ENCODE measurements around the gene NAXD. TPM values are rescaled to one million over a fixed set of nuclear protein-coding genes. Genes with fewer than 3 reads are reported as not detected.
"Not testable (repeated sequence)": the region's sequence is repeated elsewhere in the genome, so short reads cannot be mapped to it uniquely, and the experiment has no call there.

NAXD gene
- total and polyA plus RNA-seq, 5 experiments from 2014 or later, result 10.4 to 38.1 (median 26.9) TPM

DNA sequence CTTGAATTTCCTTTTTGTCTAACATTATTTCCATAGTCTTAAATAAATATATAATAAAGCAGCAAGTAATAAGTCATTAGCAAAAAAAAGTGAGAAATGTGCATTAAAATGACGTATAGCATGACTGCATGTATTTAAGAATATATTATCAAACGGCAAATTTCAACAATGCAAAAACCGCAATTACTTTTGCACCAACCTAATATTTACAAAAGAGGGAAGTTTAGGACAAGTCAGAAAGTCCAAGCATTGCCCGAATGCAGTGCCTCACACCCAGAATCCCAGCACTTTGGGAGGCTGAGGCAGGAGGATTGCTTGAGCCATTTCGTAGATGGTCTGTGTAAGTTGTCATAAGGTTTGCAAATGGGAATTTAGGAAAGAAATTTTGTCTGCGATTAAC, 10.2 kb upstream of the NAXD start:
- Mint-ChIP-seq H3K9me3 (peaks cover 0 to 2% (median 0%) of the 10 kb centered on the region in 9 donors), H3K4me1 (no peaks in the 10 kb centered on the region)
- ATAC-seq, result no peak

DNA sequence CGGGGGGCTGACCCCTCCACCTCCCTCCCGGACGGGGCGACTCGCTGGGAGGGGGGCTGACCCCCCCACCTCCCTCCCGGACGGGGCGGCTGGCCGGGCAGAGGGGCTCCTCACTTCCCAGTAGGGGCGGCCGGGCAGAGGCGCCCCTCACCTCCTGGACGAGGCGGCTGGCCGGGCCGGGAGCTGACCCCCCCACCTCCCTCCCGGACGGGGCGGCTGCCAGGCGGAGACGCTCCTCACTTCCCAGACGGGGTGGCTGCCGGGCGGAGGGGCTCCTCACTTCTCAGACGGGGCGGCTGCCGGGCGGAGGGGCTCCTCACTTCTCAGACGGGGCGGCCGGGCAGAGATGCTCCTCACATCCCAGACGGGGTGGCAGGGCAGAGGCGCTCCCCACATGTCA, 9.1 kb upstream of the NAXD start:
- POLR2A ChIA-PET, H3K27ac Mint-ChIP-seq, H3K36me3 Mint-ChIP-seq, ATAC-seq, H3K4me3 Mint-ChIP-seq, H3K9me3 Mint-ChIP-seq, DNase-seq, H3K4me1 Mint-ChIP-seq: not testable (repeated sequence)
- peaks cover 3 to 18% (median 8%) of the 10 kb centered on the region in 5 donors for H3K27me3 Mint-ChIP-seq

More for the DNA sequence above, 10.2 kb upstream of the NAXD start:
- H3K36me3 Mint-ChIP-seq, result peaks cover 0 to 5% (median 0%) of the 10 kb centered on the region in 3 donors
- POLR2A ChIA-PET, result no interaction called here
- H3K27me3 Mint-ChIP-seq, result peaks cover 4 to 18% (median 8%) of the 10 kb centered on the region in 5 donors
- DNase-seq, result no peak
- H3K4me3 Mint-ChIP-seq, result no peak overlapping the region
- no peak overlapping the region for H3K27ac Mint-ChIP-seq

DNA sequence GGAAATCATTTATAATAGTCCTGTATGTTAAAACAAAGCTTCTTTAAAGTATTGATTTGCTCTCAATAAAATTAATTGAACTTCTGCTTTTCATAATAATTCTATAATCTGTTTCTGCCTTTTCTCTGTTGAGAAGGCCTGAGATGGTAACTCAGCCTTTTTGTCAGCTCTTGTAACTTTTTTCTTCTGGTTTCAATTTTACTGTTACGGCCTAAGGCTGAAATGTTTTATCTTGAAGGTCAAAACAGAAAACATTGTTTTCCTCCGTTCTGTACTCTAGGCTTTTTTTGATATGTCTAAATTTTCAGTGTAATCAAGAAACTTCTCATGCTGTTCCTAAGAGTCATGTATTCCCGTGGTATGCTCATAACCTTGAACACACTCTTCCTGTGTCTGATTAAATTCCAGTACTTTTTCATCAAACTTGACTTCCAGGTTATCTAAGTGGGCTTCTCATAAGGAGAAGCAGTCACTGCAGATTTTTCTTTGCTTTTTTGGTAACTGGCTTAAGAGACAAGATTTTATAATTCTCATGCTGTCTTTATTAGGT, 7.6 kb upstream of the NAXD start:
- H3K36me3 Mint-ChIP-seq, result peaks cover 0 to 5% (median 0%) of the 10 kb centered on the region in 3 donors
- H3K27me3 Mint-ChIP-seq, result peaks cover 4 to 12% (median 5%) of the 10 kb centered on the region in 5 donors
- H3K9me3 Mint-ChIP-seq, result peaks cover 0 to 2% (median 0%) of the 10 kb centered on the region in 9 donors
- ATAC-seq, result no peak
- no peak for DNase-seq
- no peak overlapping the region for H3K27ac Mint-ChIP-seq
- POLR2A ChIA-PET, result no interaction called here
- H3K4me3 Mint-ChIP-seq, result no peak overlapping the region
- H3K4me1 Mint-ChIP-seq, result no peaks in the 10 kb centered on the region

DNA sequence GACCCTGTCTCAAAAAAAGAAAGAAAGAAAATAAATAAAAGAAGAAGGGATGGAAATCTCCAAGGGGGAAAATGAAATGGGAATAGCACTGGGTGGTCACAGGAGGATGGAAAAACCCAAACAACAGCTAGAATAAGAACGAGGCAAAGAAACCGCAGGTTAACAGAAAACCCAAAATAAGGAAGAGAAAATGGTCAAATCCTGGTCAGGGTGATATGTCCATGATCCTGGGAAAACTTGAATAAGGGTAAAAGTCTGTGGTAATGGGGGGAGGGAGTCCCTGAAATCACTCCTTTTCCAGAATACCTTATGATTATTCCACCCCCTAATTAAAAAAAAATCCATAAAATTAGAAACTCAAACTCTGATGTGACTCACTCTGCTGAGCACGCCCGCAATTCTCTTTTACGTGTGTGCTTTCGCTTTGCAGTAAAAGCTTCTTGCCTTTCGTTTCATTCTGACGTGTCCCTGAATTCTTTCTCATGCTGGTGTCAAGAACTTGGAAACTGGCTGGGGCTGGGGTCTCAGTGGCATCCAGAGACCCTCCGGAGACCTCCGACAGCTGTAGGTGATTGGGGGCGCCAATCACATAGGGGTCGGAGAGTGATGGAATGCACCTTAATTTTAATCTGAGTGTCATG, 4.3 kb upstream of the NAXD start:
- DNase-seq (no peak), ATAC-seq (no peak)
- Mint-ChIP-seq H3K9me3 (peaks cover 0 to 4% (median 0%) of the 10 kb centered on the region in 9 donors), H3K36me3 (peaks cover 0 to 4% (median 2%) of the 10 kb centered on the region in 3 donors), H3K4me1 (peaks cover 2 to 7% (median 5%) of the 10 kb centered on the region in 4 donors), H3K4me3 (peak overlapping the region in 2 of 10 donors; percentile 7 to 63), H3K27ac (no peak overlapping the region), H3K27me3 (peaks cover 0 to 5% (median 0%) of the 10 kb centered on the region in 5 donors)
- POLR2A ChIA-PET, result no interaction called here

DNA sequence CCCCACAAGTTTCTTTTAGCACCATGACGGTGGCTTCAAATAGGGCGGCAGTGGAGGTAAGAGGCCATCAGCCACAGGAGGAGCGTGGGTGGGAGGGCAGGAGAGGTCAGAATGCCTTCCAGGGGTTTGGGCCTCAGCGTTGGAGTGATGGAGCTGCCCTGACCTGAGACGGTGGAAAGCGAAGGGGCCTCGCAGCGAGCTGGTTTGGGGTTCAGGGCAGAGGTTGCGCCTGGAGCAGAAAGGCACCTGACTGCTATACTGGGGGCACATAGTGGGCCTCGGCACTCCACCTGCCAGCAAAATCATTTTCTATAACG, 382 bp upstream of the NAXD start:
- DNase-seq (no peak), ATAC-seq (no peak)
- peaks cover 0 to 4% (median 0%) of the 10 kb centered on the region in 9 donors for H3K9me3 Mint-ChIP-seq
- peaks cover 0 to 5% (median 0%) of the 10 kb centered on the region in 5 donors for H3K27me3 Mint-ChIP-seq
- H3K4me1 Mint-ChIP-seq, result peaks cover 6 to 38% (median 35%) of the 10 kb centered on the region in 4 donors
- peak overlapping the region; percentile 82 to 97 (median 94) for H3K4me3 Mint-ChIP-seq
- H3K27ac Mint-ChIP-seq, result peak overlapping the region; percentile 89 to 98 (median 95)
- peaks cover 0 to 4% (median 2%) of the 10 kb centered on the region in 3 donors for H3K36me3 Mint-ChIP-seq
- POLR2A ChIA-PET, result interaction anchor here (0.8 to 4.7 kb wide), 5 partner anchors 10 to 300 kb away, joined by 3 to 46 read pairs (median 3); partner anchors contain the start of genes ANKRD10, CARS2 and ING1

DNA sequence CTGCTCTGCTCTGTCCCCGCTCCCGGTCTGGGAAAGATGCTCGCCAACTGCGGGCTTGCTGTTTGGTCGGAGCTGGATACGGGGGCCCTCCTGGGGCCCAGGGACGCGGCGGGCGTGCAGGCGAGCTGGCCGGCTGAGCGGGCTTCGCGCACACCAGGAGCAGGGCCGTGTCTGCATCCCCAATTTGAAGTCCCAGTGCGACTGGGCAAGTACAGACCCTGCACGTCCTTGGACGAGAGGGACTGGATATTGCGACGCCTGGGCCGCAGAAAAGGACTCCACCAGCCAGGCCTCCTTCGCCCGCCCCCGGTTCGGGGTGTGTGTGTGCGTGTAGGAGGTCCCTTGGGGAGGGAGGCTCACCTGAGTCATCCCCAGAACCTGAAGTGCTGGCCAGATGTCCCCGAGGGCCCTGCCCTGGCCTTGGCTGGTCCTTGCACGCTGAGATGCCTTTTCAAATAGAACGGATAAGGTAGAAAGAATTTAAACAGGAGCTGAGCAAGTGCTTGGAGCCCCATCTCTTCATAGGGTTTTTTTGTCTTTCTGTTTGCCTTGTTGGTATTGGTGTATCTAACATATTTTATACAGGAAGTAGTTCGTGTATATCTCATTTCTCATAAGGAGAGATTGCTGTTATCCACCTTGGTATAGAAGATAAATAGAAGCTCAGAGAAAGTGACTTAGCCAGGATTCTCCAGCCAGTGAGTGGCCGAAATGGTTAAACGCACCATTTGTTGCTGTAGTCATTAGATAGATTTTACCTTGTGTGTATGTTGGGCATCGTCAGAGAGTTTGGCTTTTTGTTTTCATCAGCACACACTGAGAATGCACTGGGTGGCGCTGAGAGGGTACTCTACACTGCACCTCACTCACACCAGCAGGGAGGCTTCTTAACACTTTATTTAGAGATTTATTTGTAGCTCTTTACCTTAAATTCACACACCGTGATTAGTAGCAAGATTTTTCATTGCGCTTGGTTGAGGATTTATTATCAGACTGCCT, 1.1 kb downstream of the NAXD start:
- Mint-ChIP-seq H3K4me3 (peak overlapping the region; percentile 82 to 97 (median 92)), H3K27me3 (peaks cover 0 to under 1% (median 0%) of the 10 kb centered on the region in 5 donors), H3K4me1 (peaks cover 6 to 49% (median 41%) of the 10 kb centered on the region in 4 donors), H3K9me3 (peaks cover 0 to 4% (median 0%) of the 10 kb centered on the region in 9 donors), H3K36me3 (peaks cover 0 to 4% (median 2%) of the 10 kb centered on the region in 3 donors), H3K27ac (peak overlapping the region; percentile 47 to 95 (median 82))
- POLR2A ChIA-PET, result interaction anchor here (3.3 to 4.7 kb wide), 2 partner anchors 8 to 97 kb away, joined by 10 to 46 read pairs; partner anchors contain the start of gene ING1
- DNase-seq (peak in 6 of 10 donors; percentile 8 to 28 (median 26)), ATAC-seq (peak; percentile 30 to 37)

DNA sequence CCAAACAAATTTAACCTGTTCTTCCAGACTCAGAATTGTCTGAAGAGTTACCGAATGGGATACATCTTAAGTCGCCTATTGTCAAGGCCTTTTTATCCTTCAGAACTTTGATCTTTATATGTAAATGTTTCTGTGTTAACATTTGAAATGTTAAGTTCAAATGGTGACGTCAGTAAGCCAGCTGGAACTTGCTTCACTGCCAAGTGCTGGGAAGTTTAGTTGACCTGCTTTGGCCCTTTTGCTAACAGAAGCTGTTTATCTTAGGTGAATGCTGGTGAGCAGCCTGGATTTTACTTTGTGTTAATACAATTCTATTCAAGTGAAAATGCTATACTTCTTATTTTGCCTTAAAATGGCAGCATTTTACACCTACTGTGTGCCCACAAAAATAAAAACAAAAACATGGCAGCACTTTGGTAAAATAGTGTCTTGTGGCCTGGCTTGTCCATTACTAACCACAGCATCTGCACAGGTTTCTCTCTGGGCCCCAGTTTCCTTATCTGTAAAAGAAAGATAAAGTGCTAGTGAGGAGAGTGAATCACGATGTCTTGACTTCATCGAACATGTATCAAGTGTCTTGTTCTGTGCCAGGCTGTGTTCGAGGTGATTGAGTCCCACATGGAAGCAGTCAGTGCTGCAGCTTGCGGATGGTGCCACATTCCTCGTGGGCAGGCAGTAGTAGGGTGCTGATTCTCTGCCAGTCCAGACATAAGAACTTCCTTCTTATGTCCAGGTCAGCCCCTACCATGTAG, 2.2 kb downstream of the NAXD start:
- Mint-ChIP-seq H3K4me3 (peak overlapping the region in 7 of 10 donors; percentile 11 to 91 (median 52)), H3K9me3 (peaks cover 0 to 4% (median 0%) of the 10 kb centered on the region in 9 donors), H3K27ac (no peak overlapping the region), H3K27me3 (no peaks in the 10 kb centered on the region), H3K36me3 (peaks cover 2 to 9% (median 4%) of the 10 kb centered on the region in 3 donors), H3K4me1 (peaks cover 6 to 60% (median 48%) of the 10 kb centered on the region in 4 donors)
- POLR2A ChIA-PET, result interaction anchor here (4.7 kb wide), 1 partner anchor 96 kb away, joined by 46 read pairs; the partner anchor contains the start of gene ING1
- no peak for ATAC-seq
- DNase-seq, result no peak

DNA sequence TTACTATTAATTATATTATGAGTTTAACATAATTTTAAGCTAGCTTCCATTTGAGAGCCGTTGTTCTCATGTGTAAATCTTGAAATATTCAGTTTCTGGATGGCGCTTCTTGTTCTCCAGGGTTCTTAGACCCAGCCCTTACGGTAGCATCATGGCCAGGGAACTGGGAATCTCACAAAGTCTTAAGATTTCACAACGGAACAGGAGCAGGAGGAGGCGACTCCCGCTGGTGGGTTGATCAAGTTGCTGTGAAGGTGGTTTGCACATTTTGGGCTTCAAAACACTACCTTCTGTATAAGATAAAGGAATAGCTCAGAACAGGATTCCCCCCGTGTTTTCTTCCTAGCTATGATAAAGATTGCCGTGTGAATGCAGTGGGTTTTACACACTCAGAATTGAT, 2.8 kb downstream of the NAXD start:
- H3K27ac Mint-ChIP-seq, result no peak overlapping the region
- POLR2A ChIA-PET, result interaction anchor here (4.7 kb wide), 1 partner anchor 95 kb away, joined by 46 read pairs; the partner anchor contains the start of gene ING1

DNA sequence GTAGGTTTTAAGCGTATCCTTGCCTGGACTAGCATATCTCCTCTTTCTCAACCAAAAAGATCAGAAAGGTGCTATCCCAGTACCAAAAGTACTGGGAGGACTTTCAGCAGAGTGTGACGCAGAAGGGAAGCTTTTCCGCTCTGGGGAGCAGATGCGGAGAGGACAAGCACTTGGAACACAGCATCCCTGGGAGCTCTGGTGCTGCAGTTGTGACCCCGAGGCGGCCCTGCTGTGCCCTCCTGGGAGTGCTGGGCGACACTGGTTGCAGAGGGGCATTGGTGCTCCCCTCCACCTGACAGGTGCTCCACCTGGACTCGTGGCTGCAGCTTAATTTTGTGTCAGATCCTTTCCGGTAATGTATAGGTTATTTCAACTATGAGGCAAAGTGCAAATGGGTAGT, 3.4 kb downstream of the NAXD start:
- Mint-ChIP-seq H3K36me3 (peaks cover 4 to 22% (median 5%) of the 10 kb centered on the region in 3 donors), H3K4me3 (no peak overlapping the region), H3K4me1 (peaks cover 11 to 68% (median 50%) of the 10 kb centered on the region in 4 donors), H3K9me3 (peaks cover 0 to 1% (median 0%) of the 10 kb centered on the region in 9 donors), H3K27ac (peak overlapping the region in 2 of 10 donors; percentile 13 to 75), H3K27me3 (no peaks in the 10 kb centered on the region)
- ATAC-seq (no peak), DNase-seq (no peak)
- POLR2A ChIA-PET, result interaction anchor here (4.7 kb wide), 1 partner anchor 95 kb away, joined by 46 read pairs; the partner anchor contains the start of gene ING1

More for the DNA sequence above, 2.8 kb downstream of the NAXD start:
- peak overlapping the region in 2 of 10 donors; percentile 14 to 19 for H3K4me3 Mint-ChIP-seq
- peaks cover 0 to 4% (median 0%) of the 10 kb centered on the region in 9 donors for H3K9me3 Mint-ChIP-seq
- ATAC-seq, result no peak
- H3K27me3 Mint-ChIP-seq, result no peaks in the 10 kb centered on the region
- H3K4me1 Mint-ChIP-seq, result peaks cover 11 to 66% (median 50%) of the 10 kb centered on the region in 4 donors
- H3K36me3 Mint-ChIP-seq, result peaks cover 4 to 16% (median 5%) of the 10 kb centered on the region in 3 donors
- no peak for DNase-seq

DNA sequence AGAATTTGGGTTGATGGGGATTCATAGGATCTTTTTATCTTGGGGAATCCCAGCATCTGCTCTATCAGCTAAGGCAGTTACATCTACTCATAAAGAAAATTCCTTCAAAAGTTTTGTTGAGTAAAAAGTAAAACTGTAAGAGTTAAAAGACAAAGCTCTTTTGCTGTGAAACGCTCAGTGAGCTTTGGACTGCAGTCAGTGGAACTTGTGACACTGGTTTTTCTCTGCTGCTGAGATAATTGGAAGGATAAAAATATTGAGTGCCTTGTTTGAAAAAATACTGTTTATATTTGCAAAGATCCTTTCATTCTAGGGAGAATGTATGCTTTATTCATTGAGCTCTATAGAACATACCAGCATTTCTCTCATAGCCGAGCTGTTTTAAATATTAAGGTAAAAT, 5.3 kb downstream of the NAXD start:
- H3K9me3 Mint-ChIP-seq, result no peaks in the 10 kb centered on the region
- H3K27ac Mint-ChIP-seq, result peak overlapping the region in 1 of 10 donors; percentile 71
- no peak overlapping the region for H3K4me3 Mint-ChIP-seq
- DNase-seq (no peak), ATAC-seq (no peak)
- H3K27me3 Mint-ChIP-seq, result no peaks in the 10 kb centered on the region
- POLR2A ChIA-PET, result interaction anchor here (0.6 kb wide), 1 partner anchor 94 kb away, joined by 3 read pairs; no protein-coding TSS in a partner anchor
- H3K36me3 Mint-ChIP-seq, result peaks cover 0 to 34% (median 3%) of the 10 kb centered on the region in 3 donors
- H3K4me1 Mint-ChIP-seq, result peaks cover 9 to 65% (median 47%) of the 10 kb centered on the region in 4 donors

Measured in naive thymus-derived CD8-positive, alpha-beta T cell (primary cell).